ENCODE measurements around the gene CRYBG1.

The CRYBG1 gene, protein sequence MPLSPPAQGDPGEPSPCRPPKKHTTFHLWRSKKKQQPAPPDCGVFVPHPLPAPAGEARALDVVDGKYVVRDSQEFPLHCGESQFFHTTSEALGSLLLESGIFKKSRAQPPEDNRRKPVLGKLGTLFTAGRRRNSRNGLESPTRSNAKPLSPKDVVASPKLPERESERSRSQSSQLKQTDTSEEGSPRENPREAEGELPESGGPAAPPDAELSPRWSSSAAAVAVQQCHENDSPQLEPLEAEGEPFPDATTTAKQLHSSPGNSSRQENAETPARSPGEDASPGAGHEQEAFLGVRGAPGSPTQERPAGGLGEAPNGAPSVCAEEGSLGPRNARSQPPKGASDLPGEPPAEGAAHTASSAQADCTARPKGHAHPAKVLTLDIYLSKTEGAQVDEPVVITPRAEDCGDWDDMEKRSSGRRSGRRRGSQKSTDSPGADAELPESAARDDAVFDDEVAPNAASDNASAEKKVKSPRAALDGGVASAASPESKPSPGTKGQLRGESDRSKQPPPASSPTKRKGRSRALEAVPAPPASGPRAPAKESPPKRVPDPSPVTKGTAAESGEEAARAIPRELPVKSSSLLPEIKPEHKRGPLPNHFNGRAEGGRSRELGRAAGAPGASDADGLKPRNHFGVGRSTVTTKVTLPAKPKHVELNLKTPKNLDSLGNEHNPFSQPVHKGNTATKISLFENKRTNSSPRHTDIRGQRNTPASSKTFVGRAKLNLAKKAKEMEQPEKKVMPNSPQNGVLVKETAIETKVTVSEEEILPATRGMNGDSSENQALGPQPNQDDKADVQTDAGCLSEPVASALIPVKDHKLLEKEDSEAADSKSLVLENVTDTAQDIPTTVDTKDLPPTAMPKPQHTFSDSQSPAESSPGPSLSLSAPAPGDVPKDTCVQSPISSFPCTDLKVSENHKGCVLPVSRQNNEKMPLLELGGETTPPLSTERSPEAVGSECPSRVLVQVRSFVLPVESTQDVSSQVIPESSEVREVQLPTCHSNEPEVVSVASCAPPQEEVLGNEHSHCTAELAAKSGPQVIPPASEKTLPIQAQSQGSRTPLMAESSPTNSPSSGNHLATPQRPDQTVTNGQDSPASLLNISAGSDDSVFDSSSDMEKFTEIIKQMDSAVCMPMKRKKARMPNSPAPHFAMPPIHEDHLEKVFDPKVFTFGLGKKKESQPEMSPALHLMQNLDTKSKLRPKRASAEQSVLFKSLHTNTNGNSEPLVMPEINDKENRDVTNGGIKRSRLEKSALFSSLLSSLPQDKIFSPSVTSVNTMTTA (N-terminal part only)

DNA sequence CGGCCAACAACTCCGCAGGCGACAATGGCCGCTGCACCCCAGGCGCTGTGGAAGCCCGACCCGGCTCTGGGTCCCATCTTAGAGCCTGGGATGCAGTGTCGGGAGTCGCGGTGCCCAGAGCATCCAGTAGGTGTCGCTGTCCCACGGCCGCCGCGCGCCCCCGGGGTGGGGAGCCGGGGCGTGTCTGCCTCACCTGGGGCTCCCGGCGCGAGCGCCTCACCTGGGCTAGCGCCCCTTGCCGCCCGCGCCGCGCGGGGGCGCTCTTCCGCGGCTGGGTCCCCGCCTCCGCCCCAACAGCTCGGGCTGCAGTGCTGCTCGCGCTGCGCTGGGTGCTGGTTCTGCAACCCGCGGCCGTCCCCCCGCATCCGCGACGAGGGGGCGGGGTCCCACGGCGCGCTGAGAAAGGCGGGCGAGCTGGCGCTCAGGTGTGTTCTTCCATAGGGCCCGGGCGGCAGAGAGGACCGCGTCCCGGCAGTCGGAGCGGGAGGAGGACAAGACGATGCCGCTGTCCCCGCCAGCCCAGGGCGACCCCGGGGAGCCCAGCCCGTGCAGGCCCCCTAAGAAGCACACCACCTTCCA, at the start of gene CRYBG1:
Gene CRYBG1 (plus strand): TSS at position 308 of the 579 bp plus-strand sequence. CDS start 192 bp downstream, at position 500.
- peak; percentile 53 for DNase-seq

DNA sequence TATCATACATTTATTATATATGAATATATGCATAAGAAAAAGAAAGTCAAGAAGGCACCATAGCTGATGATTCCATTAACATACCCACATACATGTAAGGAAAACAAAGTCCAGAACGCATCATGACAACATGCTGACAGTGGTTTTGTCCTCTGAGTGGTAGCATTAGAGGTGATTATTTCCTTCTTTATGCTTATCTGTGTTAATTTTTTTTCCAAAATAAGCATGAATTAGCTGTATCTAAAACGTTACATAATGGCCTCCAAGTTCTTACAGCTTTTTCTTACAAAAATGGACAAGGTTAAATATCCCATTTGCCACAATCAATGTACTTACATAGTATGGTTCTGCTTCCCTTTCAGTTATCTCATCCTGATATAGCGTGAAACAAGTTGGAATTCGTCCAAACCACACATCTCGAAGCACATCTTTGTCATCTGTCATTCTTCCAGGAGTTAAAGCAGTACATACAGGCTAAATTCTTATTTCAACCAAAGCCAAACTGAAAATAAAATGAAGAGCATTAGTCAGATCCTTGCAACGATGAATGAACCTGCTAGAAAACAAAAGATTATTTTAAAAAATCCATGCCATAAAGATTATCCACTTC, 44.6 kb upstream of the CRYBG1 start:
- DNase-seq, result no peak

DNA sequence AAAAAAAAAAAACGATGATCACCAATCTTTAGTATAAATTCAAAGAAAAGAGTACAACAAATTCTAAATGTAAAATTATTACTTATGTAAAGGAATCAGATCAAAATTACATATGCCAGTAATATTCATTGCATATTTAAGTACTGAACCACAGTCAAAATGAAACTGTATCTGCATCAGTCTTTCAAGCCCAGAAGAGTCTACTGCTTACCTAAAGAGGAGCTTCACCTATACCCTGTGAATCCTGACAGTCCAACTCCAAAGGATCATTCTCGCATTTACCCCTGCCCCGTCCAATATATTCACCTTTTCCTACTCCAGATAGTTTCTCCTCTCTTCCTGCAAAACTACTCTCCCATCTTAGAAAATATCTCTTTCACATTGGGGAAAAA, 44.1 kb upstream of the CRYBG1 start:
- DNase-seq, result no peak

DNA sequence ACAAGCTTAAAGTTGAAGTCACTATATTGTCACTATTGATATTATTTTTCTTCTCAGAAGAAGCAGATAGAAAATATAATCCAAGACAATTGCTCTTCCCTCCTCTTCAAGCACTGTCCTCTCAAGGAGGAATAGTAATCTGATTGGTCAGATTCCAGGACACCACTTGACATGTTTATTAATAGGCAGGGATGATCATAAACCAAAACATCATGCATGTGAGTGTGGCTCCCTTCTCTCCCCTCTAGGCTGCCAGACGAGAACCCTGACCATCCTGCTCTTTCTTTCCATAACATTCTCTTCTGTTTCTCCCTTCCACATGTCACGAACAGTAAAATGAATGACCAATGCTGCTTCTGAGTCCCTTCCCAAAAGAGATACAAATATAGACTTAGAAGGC, 42.5 kb upstream of the CRYBG1 start:
- no peak for DNase-seq

DNA sequence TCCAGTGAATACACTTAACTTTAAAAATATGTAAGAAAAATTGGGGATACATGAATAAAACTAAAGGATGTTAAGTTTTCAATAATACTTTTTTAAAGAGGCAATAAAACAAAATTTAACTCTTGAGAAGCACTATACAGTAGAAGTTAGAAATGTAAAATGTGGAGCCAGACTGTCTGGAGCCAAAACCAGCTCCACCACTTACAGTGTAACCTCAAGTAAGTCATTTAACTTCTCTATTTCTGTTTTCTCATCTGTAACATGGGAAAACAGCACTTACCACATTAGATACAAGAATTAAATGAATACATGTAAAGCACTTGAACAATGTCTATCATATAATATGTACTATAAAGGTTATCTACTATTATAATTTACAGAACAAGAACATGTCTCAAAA, 41.7 kb upstream of the CRYBG1 start:
- no peak for DNase-seq

DNA sequence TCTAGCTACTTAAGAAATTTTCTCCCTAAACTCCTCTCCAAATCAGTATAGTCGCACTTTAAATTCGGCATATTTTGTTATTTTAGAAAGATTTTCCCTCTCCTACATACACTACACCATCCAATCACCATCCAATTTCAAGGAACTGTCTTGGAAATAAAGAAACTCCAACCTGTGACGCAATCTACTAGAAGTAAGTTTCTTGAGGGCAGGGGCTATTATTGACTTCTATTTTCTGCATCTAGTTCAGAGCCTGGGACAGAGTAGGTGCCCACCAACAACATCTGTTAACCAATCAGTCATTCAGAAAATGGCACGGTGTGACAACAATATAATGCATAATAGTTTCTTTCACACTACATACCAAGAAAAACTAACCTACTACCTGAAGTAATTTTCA, 38.6 kb upstream of the CRYBG1 start:
- DNase-seq, result no peak

DNA sequence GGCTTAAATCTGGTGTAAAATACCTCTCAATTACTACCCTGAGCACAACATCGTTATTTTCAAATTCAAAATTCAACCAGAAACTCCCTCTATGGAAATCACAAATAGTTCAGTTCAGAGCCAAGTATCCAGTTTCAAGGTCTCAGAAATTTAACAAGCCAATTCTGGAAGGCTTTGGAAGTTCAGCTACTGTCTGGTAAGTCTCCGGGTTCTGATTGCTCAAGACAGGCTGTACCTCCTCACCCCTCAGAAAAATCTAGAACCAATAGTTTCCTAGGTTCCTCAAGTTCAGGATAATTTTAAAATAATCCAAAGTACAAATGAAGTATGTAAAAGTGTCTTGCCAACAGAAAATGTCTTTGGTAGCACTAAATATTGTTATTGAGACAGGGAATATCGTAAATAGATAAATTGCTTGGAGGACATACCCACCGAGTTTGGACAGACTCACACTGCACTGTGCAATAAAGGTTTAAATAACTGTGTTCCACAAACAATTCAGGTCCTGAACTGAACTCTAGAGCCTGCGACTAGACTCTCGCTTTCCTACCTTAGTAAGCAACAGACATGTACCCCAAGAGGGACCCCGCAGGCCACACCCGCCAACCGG, 35.7 kb upstream of the CRYBG1 start:
- DNase-seq, result no peak

DNA sequence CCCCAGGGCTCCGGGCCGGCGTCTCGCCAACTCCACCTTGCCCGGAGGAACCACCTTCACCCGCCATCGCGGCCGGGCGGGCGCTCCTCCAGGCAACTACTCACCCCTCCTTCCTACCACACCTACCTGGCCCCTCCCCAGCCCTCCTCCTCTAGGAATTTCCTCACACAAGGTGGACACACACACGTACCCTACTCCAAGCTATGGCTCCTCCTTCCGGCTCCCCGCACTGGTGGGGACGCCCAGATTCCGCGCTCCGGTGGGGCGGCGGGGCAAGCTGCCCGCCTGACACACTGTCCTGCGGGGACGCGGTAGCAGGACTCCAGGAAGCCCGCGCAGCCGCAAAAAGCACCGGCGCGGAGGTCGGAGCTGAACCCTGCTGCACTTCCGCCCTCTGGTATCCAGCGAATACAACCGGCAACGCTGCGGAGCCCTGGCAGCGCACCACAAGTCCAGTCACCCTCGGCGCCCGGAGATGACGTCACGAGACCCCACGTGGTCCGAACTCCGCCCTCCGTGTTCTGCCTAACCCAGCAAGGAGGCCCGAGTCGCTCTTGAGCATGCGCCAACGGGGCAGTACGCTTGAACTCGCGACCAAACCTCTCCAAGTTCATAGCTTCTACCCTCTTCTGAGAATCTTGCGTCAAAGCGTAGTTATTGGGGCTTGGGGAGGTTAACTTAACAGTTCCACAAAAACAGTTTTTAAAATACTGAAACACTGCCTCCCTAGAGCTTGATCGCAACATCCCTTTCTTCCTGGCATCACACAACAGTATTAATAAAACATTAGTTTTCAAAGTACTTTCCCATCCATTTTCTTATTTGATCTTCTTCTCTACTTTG, 35.0 kb upstream of the CRYBG1 start, which contains the start of gene ATG5:
Gene ATG5 (minus strand): TSS at position 425 of the 843 bp plus-strand sequence. CDS start 9,552 bp downstream, outside the sequence.
- peak; percentile 99 for DNase-seq

DNA sequence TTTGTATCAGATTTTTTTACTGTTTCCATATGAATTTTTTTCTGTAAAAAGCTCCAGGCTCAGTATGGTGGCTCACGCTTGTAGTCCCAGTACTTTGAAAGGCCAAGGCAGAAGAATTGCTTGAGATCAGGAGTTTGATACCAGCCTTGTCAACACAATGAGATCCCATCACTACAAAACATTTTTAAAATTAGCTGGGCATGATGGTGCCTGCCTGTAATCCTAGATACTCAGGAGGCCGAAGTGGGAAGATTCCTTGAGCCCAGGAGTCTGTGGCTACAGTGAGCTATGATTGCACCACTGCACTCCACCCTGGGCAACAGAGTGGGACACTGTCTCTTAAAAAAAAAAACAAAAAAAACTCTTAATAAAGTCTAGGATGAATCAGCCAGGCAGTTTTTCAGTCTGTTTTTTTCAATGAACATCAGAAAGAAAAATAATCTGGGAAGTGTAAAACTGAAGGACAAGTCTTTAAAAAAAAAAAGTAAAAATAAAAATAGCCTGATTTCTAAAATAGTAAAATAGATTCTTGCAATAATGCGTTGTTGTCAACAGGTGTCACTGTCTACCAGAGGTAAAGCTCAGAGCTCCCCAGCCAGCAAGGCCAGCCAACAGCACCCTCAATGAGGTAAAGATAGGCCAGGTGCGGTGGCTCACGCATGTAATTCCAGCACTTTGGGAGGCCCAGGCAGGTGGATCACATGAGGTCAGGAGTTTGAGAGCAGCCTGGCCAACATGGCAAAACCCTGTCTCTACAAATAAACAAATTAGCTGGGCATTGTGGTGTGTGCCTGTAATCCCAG, 25.7 kb upstream of the CRYBG1 start:
- DNase-seq, result peak; percentile 28

DNA sequence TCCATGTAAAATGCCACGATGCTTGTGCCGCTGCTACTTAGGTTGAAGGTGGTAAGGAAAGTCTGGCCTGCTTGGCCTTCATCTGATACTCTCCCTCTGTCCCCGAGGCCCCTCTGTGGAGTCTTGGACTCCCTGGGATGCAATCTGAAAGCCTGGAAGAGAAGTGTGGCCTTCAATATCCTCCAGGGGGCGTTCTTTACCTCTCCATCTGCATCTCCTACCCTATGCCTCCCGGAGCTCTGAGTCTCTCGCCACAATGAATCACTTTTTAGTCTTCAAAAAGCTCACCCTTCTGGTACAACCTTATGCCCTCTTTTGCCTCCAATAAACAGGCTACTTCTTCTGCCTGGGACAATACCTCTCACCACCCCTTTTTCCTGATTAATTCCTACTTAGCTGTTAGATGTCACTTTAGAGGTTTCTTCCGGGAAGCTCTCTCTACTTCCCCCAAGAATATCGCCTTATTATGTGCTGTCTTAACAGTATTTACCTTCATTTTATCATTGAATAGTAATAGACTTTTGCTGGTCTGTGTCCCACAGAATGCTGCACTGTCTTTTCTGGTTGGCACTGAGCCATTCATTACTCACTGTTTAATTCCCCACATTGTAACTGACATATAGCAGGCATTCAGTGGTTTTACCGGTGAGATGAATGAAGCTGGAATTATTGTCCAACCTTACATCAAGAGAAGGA, 21.0 kb upstream of the CRYBG1 start:
- peak; percentile 35 for DNase-seq

DNA sequence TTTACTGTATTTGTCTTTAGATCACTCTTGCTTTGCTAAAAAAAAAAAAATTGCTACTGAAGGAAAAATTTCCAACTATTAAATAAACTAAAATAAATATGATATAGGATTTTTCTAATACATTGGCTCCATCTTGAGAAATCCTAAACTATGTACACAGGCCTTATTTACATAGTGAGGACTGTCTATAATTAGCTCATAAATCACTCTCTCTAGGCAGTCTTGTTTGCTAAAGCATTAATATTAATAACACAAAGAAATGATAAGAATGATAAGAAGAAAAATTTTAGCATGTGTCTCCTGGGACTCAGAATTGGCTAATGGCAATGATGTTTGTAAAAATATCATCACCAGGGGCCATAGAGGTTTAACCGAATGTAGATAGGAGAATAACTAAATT, 13.3 kb upstream of the CRYBG1 start:
- DNase-seq, result no peak

DNA sequence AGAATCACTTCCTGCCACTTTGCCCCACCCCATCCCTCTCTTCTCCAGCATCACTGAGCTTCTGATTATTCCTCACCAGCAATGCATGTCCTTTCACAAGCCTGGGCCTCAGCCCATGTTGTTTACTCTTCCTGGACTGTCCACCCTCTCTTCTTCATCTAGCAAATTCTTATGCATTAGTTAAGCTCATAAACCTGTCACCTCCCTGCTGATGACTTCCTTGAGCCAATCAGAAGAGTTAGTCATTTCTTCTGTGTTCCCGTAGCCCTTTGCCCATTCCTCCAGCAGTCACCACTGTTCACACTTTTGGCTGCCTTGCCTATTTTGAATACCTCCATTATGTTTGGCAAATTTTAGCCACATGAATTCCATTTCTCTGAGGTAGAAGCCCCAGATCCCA, 4.1 kb upstream of the CRYBG1 start:
- DNase-seq, result no peak

DNA sequence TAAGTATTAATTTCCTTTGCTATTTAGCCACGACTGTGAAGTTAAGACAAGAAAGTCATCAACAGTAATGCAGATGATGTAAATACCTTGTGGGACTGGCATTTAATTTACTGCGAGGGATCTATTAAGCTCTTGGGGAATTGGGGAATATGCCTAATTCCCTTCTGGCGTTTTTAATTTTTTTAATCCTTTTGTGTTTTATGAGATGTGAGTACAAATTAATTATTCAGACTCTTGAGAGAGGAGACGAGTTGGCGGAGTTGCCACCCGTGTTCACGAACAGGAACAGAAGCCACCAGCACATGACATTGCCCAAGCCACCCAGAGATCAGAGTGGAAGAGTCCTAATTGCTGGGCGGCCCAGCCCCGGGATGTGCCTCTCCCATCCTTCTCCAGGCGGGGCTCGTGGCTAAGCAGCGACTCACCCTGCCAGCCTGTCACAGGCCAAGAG, 533 bp upstream of the CRYBG1 start:
- DNase-seq, result no peak

DNA sequence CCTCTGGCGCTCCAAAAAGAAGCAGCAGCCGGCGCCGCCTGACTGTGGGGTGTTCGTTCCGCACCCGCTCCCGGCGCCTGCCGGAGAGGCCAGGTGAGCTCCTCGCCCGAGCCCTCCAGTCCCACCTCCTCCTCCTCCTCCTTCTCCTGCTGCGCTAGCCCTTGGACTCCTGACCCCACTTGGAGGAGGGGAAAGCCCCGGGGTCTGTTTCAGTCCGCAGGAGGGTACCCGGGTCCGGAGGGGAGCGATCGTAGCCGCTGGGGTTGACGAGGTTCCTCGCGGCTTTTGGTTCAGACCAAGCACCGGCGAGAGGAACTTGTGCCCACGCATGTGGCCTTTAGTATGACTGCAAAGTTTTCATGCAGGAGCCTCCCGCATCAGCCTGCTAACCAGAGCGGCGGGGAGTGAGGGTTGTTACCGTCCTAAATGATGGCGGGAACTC, 493 bp downstream of the CRYBG1 start:
- peak; percentile 18 for DNase-seq

DNA sequence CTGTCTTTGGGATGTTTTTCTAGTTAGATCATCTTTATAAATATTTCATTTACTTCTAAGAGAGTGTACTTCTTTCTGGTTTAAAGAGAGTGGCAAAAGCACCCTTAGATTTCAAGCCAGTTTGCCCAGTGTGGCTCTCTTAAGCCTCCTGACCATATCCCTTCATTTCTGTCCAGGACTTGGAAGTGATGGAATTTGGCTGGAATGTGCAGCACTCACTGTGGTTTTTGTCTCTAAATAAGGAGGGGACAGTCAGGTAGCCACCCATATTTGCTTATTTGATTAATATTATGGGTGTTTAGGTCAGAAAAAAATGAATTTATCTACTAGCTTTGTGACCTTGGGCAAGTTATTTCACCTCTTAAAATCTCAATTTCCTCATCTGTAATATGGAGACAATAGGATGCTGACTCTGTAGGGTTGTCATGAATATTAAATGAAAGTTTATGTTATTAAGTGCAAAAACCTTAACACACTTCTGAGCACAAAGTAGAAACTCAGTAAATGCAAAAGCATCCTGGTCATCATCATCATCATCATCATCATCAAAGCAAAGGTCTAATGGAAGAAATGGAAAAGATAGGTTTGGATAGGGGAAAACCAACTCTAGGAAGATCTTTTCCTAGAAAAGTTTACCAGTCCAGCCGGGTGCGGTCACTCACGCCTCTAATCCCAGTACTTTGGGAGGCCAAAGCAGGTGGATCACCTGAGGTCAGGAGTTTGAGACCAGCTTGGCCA, 3.1 kb downstream of the CRYBG1 start:
- DNase-seq, result no peak

DNA sequence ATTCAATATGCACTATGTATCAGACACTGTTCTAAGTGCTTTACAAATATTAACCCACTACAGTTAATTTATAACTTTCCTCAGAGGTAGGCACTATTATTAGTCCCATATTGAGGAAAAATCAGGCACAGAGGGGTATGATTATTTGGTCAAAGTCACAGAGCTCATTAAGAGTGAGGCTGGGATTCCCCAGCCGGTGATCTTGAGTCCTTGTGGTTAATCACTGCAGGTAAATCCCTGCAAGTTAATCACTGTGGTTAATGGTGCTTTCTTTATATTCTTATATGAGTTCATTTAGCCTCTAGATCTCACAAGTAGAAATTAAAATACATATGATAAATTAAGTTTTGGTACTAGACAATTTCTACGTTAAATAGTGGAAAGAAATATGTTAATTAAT, 9.2 kb downstream of the CRYBG1 start:
- DNase-seq, result no peak

DNA sequence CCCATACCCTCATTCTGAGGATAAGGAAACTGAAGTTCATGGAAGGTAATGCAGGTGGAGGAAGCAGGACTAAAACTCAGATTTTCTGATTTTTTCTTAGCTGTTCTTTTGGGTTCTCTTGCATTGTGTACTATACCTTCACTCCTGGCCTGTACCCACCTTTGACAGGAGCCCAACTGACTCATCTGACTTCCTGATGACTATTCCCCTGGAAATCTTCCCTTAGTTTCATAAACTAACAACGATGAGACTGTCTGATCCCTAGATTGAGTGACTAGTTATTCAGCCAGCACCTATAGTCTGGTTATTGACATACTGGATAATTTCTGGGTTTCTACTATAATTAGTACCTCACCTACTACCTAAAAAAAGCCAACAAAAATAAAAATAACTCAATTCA, 10.1 kb downstream of the CRYBG1 start:
- DNase-seq, result no peak

DNA sequence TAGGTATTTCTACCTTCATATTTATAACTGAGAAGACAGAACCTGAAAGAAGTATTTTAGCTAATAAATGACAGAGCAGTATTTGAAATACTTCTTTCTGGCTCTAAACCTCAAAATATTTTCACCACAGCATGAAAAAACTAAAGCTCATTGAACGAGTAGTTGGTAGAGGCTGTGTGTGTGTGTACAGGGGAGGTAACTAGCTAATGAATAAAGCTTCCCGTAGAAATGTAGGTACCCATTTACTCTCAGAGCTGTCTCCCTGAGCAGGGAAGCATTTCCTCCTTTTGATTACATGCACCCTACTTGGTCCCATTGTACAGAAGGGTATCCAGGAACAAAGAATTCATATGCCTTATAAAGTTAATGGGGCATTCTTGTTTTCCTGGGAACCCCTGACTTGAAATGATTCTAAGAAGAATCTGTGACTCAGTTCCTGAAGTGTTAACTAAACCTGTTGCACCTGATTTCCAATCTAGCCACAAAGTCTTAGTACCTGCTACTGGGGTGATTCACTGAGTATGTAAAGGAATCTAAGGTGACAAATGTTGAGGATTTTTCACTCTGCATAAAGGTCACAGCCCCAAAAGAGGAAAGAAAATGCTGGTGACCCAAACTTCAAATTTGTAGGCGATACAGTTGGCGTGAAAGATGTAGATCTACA, 12.5 kb downstream of the CRYBG1 start:
- DNase-seq, result no peak
